HL-60 (cell line): ENCODE results near the gene PTBP1.

Source experiments
- DNase-seq, 2 experiments: peaks; one replicate each; pipeline ENCODE4 v3.0.0-alpha.2; 2010 to 2020; ENCODE audit warnings: low read depth in 1 of 2, low spot score in 1 of 2
- H3K27ac ChIP-seq: fragments of 250-450 bp; sonication (Bioruptor Pico); replicated peaks from 2 replicates; pipeline ENCODE4 v1.5.1; 2020; ENCODE audit warnings: mild to moderate bottlenecking, moderate library complexity
- H3K27me3 ChIP-seq: fragments of 250-450 bp; sonication (Bioruptor Pico); 2 replicates; pipeline ENCODE4 v1.5.1; 2021; ENCODE audit warnings: mild to moderate bottlenecking, moderate library complexity; ENCODE audit not compliant: insufficient read depth, poor library complexity, severe bottlenecking
- H3K4me3 ChIP-seq: replicated peaks from 2 replicates; pipeline ENCODE4 v1.5.1; 2011; ENCODE audit warnings: mild to moderate bottlenecking, control low read depth, low read length; ENCODE audit not compliant: insufficient read depth
- GABPA ChIP-seq: IDR thresholded peaks from 2 replicates; pipeline ENCODE4 v1.6.1; 2012; ENCODE audit warnings: low read depth
- POLR2AphosphoS5 ChIP-seq: IDR thresholded peaks from 2 replicates; pipeline ENCODE4 v1.6.1; 2012; ENCODE audit warnings: low read depth
- SPI1 ChIP-seq: IDR thresholded peaks from 2 replicates; pipeline ENCODE4 v1.6.1; 2012; ENCODE audit warnings: low read depth, mild to moderate bottlenecking, borderline replicate concordance
- TF ChIP-seq, protein P1 (sequence below): IDR thresholded peaks from 2 replicates; pipeline ENCODE4 v1.6.1; 2012; ENCODE audit warnings: low read depth; ENCODE audit not compliant: insufficient replicate concordance
- TF ChIP-seq, protein P2 (sequence below): IDR thresholded peaks from one replicate; pipeline ENCODE4 v1.5.1; 2011; ENCODE audit warnings: low read length, control low read depth, inconsistent platforms; ENCODE audit not compliant: insufficient read depth

Gene PTBP1

GRCh38 chr19:764301-764700 lies 33.0 kb upstream of the PTBP1 start:
- Histone ChIP-seq H3K27me3 (no peaks in the 10 kb centered on the region), H3K4me3 (no peak overlapping the region), H3K27ac (no peak overlapping the region)
- TF ChIP-seq SPI1 (no peak), GABPA (no peak), POLR2AphosphoS5 (no peak)
- TF ChIP-seq, protein P1, sequence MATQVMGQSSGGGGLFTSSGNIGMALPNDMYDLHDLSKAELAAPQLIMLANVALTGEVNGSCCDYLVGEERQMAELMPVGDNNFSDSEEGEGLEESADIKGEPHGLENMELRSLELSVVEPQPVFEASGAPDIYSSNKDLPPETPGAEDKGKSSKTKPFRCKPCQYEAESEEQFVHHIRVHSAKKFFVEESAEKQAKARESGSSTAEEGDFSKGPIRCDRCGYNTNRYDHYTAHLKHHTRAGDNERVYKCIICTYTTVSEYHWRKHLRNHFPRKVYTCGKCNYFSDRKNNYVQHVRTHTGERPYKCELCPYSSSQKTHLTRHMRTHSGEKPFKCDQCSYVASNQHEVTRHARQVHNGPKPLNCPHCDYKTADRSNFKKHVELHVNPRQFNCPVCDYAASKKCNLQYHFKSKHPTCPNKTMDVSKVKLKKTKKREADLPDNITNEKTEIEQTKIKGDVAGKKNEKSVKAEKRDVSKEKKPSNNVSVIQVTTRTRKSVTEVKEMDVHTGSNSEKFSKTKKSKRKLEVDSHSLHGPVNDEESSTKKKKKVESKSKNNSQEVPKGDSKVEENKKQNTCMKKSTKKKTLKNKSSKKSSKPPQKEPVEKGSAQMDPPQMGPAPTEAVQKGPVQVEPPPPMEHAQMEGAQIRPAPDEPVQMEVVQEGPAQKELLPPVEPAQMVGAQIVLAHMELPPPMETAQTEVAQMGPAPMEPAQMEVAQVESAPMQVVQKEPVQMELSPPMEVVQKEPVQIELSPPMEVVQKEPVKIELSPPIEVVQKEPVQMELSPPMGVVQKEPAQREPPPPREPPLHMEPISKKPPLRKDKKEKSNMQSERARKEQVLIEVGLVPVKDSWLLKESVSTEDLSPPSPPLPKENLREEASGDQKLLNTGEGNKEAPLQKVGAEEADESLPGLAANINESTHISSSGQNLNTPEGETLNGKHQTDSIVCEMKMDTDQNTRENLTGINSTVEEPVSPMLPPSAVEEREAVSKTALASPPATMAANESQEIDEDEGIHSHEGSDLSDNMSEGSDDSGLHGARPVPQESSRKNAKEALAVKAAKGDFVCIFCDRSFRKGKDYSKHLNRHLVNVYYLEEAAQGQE, result no peak
- TF ChIP-seq, protein P2, sequence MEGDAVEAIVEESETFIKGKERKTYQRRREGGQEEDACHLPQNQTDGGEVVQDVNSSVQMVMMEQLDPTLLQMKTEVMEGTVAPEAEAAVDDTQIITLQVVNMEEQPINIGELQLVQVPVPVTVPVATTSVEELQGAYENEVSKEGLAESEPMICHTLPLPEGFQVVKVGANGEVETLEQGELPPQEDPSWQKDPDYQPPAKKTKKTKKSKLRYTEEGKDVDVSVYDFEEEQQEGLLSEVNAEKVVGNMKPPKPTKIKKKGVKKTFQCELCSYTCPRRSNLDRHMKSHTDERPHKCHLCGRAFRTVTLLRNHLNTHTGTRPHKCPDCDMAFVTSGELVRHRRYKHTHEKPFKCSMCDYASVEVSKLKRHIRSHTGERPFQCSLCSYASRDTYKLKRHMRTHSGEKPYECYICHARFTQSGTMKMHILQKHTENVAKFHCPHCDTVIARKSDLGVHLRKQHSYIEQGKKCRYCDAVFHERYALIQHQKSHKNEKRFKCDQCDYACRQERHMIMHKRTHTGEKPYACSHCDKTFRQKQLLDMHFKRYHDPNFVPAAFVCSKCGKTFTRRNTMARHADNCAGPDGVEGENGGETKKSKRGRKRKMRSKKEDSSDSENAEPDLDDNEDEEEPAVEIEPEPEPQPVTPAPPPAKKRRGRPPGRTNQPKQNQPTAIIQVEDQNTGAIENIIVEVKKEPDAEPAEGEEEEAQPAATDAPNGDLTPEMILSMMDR, result no peak
- no peak for DNase-seq

GRCh38 chr19:765179-765738 lies 32.0 kb upstream of the PTBP1 start:
- no peak for TF ChIP-seq GABPA
- TF ChIP-seq, protein P2, result no peak
- TF ChIP-seq, protein P1, result no peak
- no peaks in the 10 kb centered on the region for H3K27me3 ChIP-seq
- no peak overlapping the region for H3K27ac ChIP-seq
- no peak for DNase-seq
- H3K4me3 ChIP-seq, result no peak overlapping the region

- no peaks in the 10 kb centered on the region for H3K27me3 ChIP-seq
- no peak overlapping the region for H3K4me3 ChIP-seq
- DNase-seq, result no peak
- no peak for TF ChIP-seq SPI1
- TF ChIP-seq, protein P1, result no peak
- no peak for TF ChIP-seq POLR2AphosphoS5
- TF ChIP-seq GABPA, result no peak
- TF ChIP-seq, protein P2, result no peak
- H3K27ac ChIP-seq, result no peak overlapping the region
Measured at GRCh38 chr19:768424-768823, 28.8 kb upstream of the PTBP1 start.
